GM12878 (cell line): Measurements from ENCODE around the gene WDR89. TPM values are rescaled to one million over a fixed set of nuclear protein-coding genes. Genes with fewer than 3 reads are reported as not detected.

Experiments used
- ATAC-seq: fragments of 200-7000 bp; cut with Tn5 transposase; 3 replicates; pipeline ENCODE4 v1.9.1; 2020; ENCODE audit warnings: mild to moderate bottlenecking, moderate library complexity
- BruUV-seq: library from RNA; stranded (reverse); fragments of 400-500 nt; replicated peaks from 2 replicates; lab custom pipeline; 2021; lab: Mats Ljungman, UMichigan
- CTCF ChIA-PET: fragments of 300-600 bp; sonication (Branson Sonifier 250); formaldehyde crosslinking; extraction: SDS; loops from one replicate; lab custom pipeline; 2021; ENCODE audit warnings: inconsistent platforms; lab: Yijun Ruan, JAX
- POLR2A ChIA-PET: fragments of 350-600 bp; formaldehyde crosslinking; extraction: SDS; loops from one replicate; lab custom pipeline; 2021; ENCODE audit warnings: inconsistent platforms; lab: Charles Lee
- RAD21 ChIA-PET: fragments of 300-600 bp; sonication (Branson Sonifier 250); formaldehyde crosslinking; loops from one replicate; lab custom pipeline; 2023; ENCODE audit warnings: antibody characterized with exemption; ENCODE audit not compliant: unreplicated experiment; lab: Charles Lee
- SMC1A ChIA-PET: fragments of 300-600 bp; sonication (Branson Sonifier 250); formaldehyde crosslinking; loops from one replicate; lab custom pipeline; 2023; ENCODE audit not compliant: unreplicated experiment, uncharacterized antibody; lab: Charles Lee
- DNase-seq: peaks from one replicate; pipeline ENCODE4 v3.0.0-alpha.2; 2011; ENCODE audit warnings: low read depth, low spot score
- FAIRE-seq: peaks from 3 replicates; lab custom pipeline; 2011; peaks lifted over from hg19 to GRCh38; lab: Jason Lieb, UNC
- H2AFZ ChIP-seq: 2 replicates; pipeline ENCODE4 v1.6.0; 2011; ENCODE audit warnings: low read depth, low read length, control low read depth; ENCODE audit not compliant: control insufficient read depth
- H3K27ac ChIP-seq: 2 replicates; pipeline ENCODE4 v1.5.1; 2011; ENCODE audit warnings: control low read depth; ENCODE audit not compliant: control insufficient read depth, insufficient read depth
- H3K27me3 ChIP-seq, 2 experiments: replicated peaks in 1 of 2; 2 replicates each; pipeline versions ENCODE4 v1.6.0 to v1.6.1; 2011; ENCODE audit warnings: low read length in 1 of 2; ENCODE audit not compliant: control insufficient read depth in 2 of 2, insufficient read depth in 2 of 2
- H3K36me3 ChIP-seq, 2 experiments: 2 replicates each; pipeline ENCODE4 v1.5.1; 2011; ENCODE audit warnings: low read length in 1 of 2; ENCODE audit not compliant: control insufficient read depth in 2 of 2, insufficient read depth in 2 of 2
- H3K4me1 ChIP-seq: 2 replicates; pipeline ENCODE4 v1.6.1; 2011; ENCODE audit warnings: mild to moderate bottlenecking, low read length, moderate library complexity, mixed read lengths; ENCODE audit not compliant: control insufficient read depth, insufficient read depth
- H3K4me2 ChIP-seq: 2 replicates; pipeline ENCODE4 v1.6.0; 2011; ENCODE audit warnings: control low read depth; ENCODE audit not compliant: control insufficient read depth, insufficient read depth
- H3K4me3 ChIP-seq: fragments of 200-600 bp; sonication (generic); 2 replicates; pipeline ENCODE4 v1.5.1; 2016
- H3K79me2 ChIP-seq: 2 replicates; pipeline ENCODE4 v1.6.0; 2011; ENCODE audit warnings: low read length; ENCODE audit not compliant: control insufficient read depth, insufficient read depth
- H3K9ac ChIP-seq: 2 replicates; pipeline ENCODE4 v1.8.0; 2011; ENCODE audit warnings: low read length, control low read depth, mixed read lengths; ENCODE audit not compliant: control insufficient read depth, insufficient read depth
- H3K9me3 ChIP-seq: replicated peaks from 3 replicates; pipeline ENCODE4 v1.5.1; 2011; ENCODE audit warnings: mild to moderate bottlenecking, low read length; ENCODE audit not compliant: control insufficient read depth, insufficient read depth
- H4K20me1 ChIP-seq: 2 replicates; pipeline ENCODE4 v1.6.0; 2011; ENCODE audit not compliant: control insufficient read depth, insufficient read depth
- ATF7 ChIP-seq: fragments of 450-650 bp; IDR thresholded peaks from 2 replicates; pipeline ENCODE4 v1.6.1; 2016; ENCODE audit warnings: low read depth, mild to moderate bottlenecking
- CHD2 ChIP-seq: IDR thresholded peaks from 2 replicates; pipeline ENCODE4 v1.6.1; 2011; ENCODE audit warnings: low read depth, low read length, improper control_type of control experiment, borderline replicate concordance
- GABPA ChIP-seq: IDR thresholded peaks from 2 replicates; pipeline ENCODE4 v1.6.1; 2014; ENCODE audit warnings: antibody characterized with exemption, low read depth, mild to moderate bottlenecking, inconsistent platforms
- HDGF ChIP-seq: fragments of 450-650 bp; IDR thresholded peaks from 2 replicates; pipeline ENCODE4 v1.6.1; 2016; ENCODE audit warnings: antibody characterized with exemption
- KLF5 ChIP-seq: fragments of 450-650 bp; IDR thresholded peaks from 2 replicates; pipeline ENCODE4 v1.6.1; 2014; ENCODE audit warnings: mild to moderate bottlenecking; ENCODE audit not compliant: partially characterized antibody
- MLLT1 ChIP-seq: fragments of 450-650 bp; IDR thresholded peaks from 2 replicates; pipeline ENCODE4 v1.6.1; 2016; ENCODE audit warnings: mild to moderate bottlenecking
- NBN ChIP-seq: fragments of 450-650 bp; IDR thresholded peaks from 2 replicates; pipeline ENCODE4 v1.6.1; 2016
- NFYA ChIP-seq: IDR thresholded peaks from 2 replicates; pipeline ENCODE4 v1.6.1; 2011; ENCODE audit warnings: low read depth, mild to moderate bottlenecking, low read length, improper control_type of control experiment, borderline replicate concordance
- PKNOX1 ChIP-seq: fragments of 450-650 bp; IDR thresholded peaks from 2 replicates; pipeline ENCODE4 v1.6.1; 2016; ENCODE audit warnings: mild to moderate bottlenecking
- PML ChIP-seq: IDR thresholded peaks from 2 replicates; pipeline ENCODE4 v1.6.1; 2012; ENCODE audit warnings: low read length, inconsistent platforms
- RB1 ChIP-seq: fragments of 450-650 bp; formaldehyde crosslinking; IDR thresholded peaks from 2 replicates; pipeline ENCODE4 v1.6.1; 2017; ENCODE audit warnings: mild to moderate bottlenecking, borderline replicate concordance
- RELA ChIP-seq: fragments of 450-650 bp; IDR thresholded peaks from 2 replicates; pipeline ENCODE4 v1.8.0; 2014; ENCODE audit warnings: borderline replicate concordance; ENCODE audit not compliant: partially characterized antibody
- RELB ChIP-seq: fragments of 450-650 bp; IDR thresholded peaks from 2 replicates; pipeline ENCODE4 v1.6.1; 2017; ENCODE audit warnings: low read depth, mild to moderate bottlenecking, moderate library complexity
- RUNX3 ChIP-seq: IDR thresholded peaks from 2 replicates; pipeline ENCODE4 v1.6.1; 2012; ENCODE audit warnings: low read length, inconsistent platforms
- SIN3A ChIP-seq: IDR thresholded peaks from 2 replicates; pipeline ENCODE4 v1.6.1; 2012; ENCODE audit warnings: low read depth, low read length, improper control_type of control experiment
- SP1 ChIP-seq: IDR thresholded peaks from one replicate; pipeline ENCODE4 v1.6.1; 2011; ENCODE audit warnings: low read depth, low read length
- TCF3 ChIP-seq: IDR thresholded peaks from 2 replicates; pipeline ENCODE4 v1.6.1; 2012; ENCODE audit warnings: low read depth, mild to moderate bottlenecking, low read length, borderline replicate concordance; ENCODE audit not compliant: insufficient read depth
- ZNF207 ChIP-seq: fragments of 450-650 bp; IDR thresholded peaks from 2 replicates; pipeline ENCODE4 v1.6.1; 2014; ENCODE audit warnings: antibody characterized with exemption, mild to moderate bottlenecking, borderline replicate concordance
- ZNF217 ChIP-seq: fragments of 450-650 bp; IDR thresholded peaks from 2 replicates; pipeline ENCODE4 v1.6.1; 2017; ENCODE audit warnings: antibody characterized with exemption, mild to moderate bottlenecking
- WGBS: methylation state at CpG from one replicate; pipeline ENCODE4 v1.1.6; 2016; ENCODE audit warnings: low lambda C conversion rate; ENCODE audit not compliant: insufficient replicate concordance, insufficient coverage; ENCODE audit errors: missing lambda C conversion rate; 5-methylcytosine and 5-hydroxymethylcytosine counted together
- in situ Hi-C: fragments of 300-500 bp; cut with MboI; formaldehyde crosslinking; loops from 9 replicates; pipeline ENCODE4 v1.14.3; 2018; ENCODE audit warnings: mixed read lengths
- intact Hi-C: fragments of 100-400 bp; cut with micrococcal nuclease; formaldehyde crosslinking; loops from one replicate; pipeline ENCODE4 v1.14.2; 2022; ENCODE audit not compliant: unreplicated experiment
- polyA plus RNA-seq, 11 experiments: library from polyadenylated mRNA; depleted of rRNA in 4 of 11; unstranded in 6 of 11; stranded (reverse) in 5 of 11; fragments of >200 nt; fragmentation: Nextera tagmentation in 4 of 11; fragmentation: Illumina TruSeq in 1 of 11; extraction: Ambion mirVana in 4 of 11; extraction: Trizol in 1 of 11; gene quantifications; 1 replicate in 1 of 11; 2 replicates in 10 of 11; pipeline versions ENCODE4 v1.2.1 to v1.2.3, GENCODE V29; 2011 to 2016; ENCODE audit warnings: inconsistent platforms in 2 of 11, missing spikeins in 2 of 11, low read depth in 1 of 11
- total RNA-seq, 4 experiments: library from RNA; depleted of rRNA in 3 of 4; stranded (reverse); fragments of >200 nt in 3 of 4; fragmentation: Illumina TruSeq in 1 of 4; extraction: Trizol in 1 of 4; gene quantifications; 2 replicates each; pipeline versions ENCODE4 v1.2.1 to v1.2.3, GENCODE V29; 2013 to 2021

WDR89 gene
- total and polyA plus RNA-seq, 10 of the 15 experiments (the other 5 are each of a cell fraction or from before 2014, with no cell fraction given), result 11.8 to 25.7 (median 17.5) TPM

- RAD21 ChIA-PET, result interaction anchor here (0.7 to 4.9 kb wide), 22 partner anchors 9 to 653 kb away, joined by 3 to 89 read pairs (median 4); partner anchors contain the start of genes PPP2R5E and SGPP1
- TSS peak; percentile 88 for BruUV-seq
- WGBS, result 2% methylated on average over 12 of the region's 12 CpGs
- TF ChIP-seq GABPA, result peak; percentile 79
- TF ChIP-seq CHD2, result no peak
- TF ChIP-seq RB1, result 0 out of 2 replicates have a peak, but pooled peaks have one; percentile 45
- TF ChIP-seq HDGF, result no peak
- peak; percentile 98 for TF ChIP-seq PKNOX1
- no peak for TF ChIP-seq ZNF217
- peak; percentile 55 for TF ChIP-seq NFYA
- TF ChIP-seq SIN3A, result peak; percentile 9; the same call in 1 of the 2 replicates
- TF ChIP-seq TCF3, result no peak
- peak; percentile 16 for TF ChIP-seq NBN
- TF ChIP-seq SP1, result peak; percentile 57
- peak; percentile 69; the same call in 1 of the 2 replicates for TF ChIP-seq RELB
- TF ChIP-seq ZNF207, result peak; percentile 82; the same call in 1 of the 2 replicates
- TF ChIP-seq RELA, result peak; percentile 15
- TF ChIP-seq MLLT1, result peak; percentile 85
- TF ChIP-seq PML, result peak; percentile 33; the same call in 1 of the 2 replicates
- peak; percentile 21 for TF ChIP-seq KLF5
- peak; percentile 89 for TF ChIP-seq RUNX3
- peak; percentile 80 for TF ChIP-seq ATF7
Observed at GRCh38 chr14:63642229-63642611, 549 bp upstream of the WDR89 start.

More at GRCh38 chr14:63642229-63642611, 549 bp upstream of the WDR89 start:
- no peaks in the 10 kb centered on the region; the same call in 2 of the 3 replicates for H3K9me3 ChIP-seq
- intact Hi-C loops, result loop anchor here (5.0 kb wide), 3 partner anchors 65 to 225 kb away; partner anchors contain the start of gene PPP2R5E
- ChIA-PET POLR2A (interaction anchor here (0.6 to 3.8 kb wide), 18 partner anchors 8 to 1752 kb away, joined by 3 to 72 read pairs (median 5); partner anchors contain the start of genes PPP2R5E and SGPP1), CTCF (interaction anchor here (0.5 to 7.9 kb wide), 19 partner anchors 9 to 652 kb away, joined by 3 to 60 read pairs (median 5); partner anchors contain the start of gene ESR2), SMC1A (interaction anchor here (0.7 to 10.1 kb wide), 26 partner anchors 8 to 695 kb away, joined by 3 to 99 read pairs (median 4); partner anchors contain the start of genes PPP2R5E and SGPP1)
- no peaks in the 10 kb centered on the region for H3K27me3 ChIP-seq
- H3K4me1 ChIP-seq, result peaks cover 17% of the 10 kb centered on the region
- H2AFZ ChIP-seq, result peak overlapping the region; percentile 99
- ATAC-seq, result peak; percentile 74
- in situ Hi-C loops, result no loop called here
- H3K27ac ChIP-seq, result peak overlapping the region; percentile 99
- no peaks in the 10 kb centered on the region for H4K20me1 ChIP-seq
- H3K4me3 ChIP-seq, result peak overlapping the region; percentile 64
- DNase-seq, result peak; percentile 93
- H3K36me3 ChIP-seq, result no peaks in the 10 kb centered on the region; a peak in 1 of 4 replicates
- H3K4me2 ChIP-seq, result peak overlapping the region; percentile 78
- H3K9ac ChIP-seq, result peak overlapping the region; percentile 86
- peaks cover 42% of the 10 kb centered on the region for H3K79me2 ChIP-seq
- FAIRE-seq, result no peak
